ENCODE data around the gene ZBTB3. TPM values are rescaled to one million over a fixed set of nuclear protein-coding genes. Genes with fewer than 3 reads are reported as not detected.
A peak's percentile ranks its signal among the peaks of the same experiment; 100 is the strongest.
"Not testable (repeated sequence)": the region's sequence is repeated elsewhere in the genome, so short reads cannot be mapped to it uniquely, and the experiment has no call there.

ZBTB3 gene
- total RNA-seq, 1 donor = 13.0 TPM

DNA sequence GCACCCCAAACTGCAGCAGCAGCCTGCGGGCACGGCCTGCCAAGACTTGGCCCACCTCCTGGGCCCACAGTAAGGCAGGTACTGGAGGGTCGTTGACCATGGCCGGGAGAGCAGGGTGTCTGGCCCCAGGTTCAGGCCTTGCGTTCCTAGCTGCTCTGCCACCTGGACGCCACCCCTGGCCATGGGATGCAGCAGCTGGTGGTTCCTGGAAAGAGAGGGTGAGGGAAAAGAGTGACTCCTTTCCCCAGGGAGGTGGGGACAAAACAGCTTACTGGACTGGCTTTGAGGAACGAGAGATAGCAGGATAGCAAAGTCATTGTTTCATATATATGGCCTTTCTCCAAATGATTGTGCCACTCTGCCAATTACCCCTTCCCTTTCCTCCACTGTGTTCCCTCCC lies 48.5 kb downstream of the ZBTB3 start:
- Histone ChIP-seq H3K4me1 (ENCODE audit: insufficient read depth, low read length) (peaks cover 29% of the 10 kb centered on the region), H2AFZ (ENCODE audit: low read length) (peak overlapping the region; percentile 81), H3K79me2 (ENCODE audit: insufficient read depth, low read length) (peaks cover 10% of the 10 kb centered on the region), H3K9me3 (ENCODE audit: low read depth, low read length) (no peaks in the 10 kb centered on the region), H3K27ac (ENCODE audit: low read depth, low read length) (peak overlapping the region; percentile 89), H3K36me3 (ENCODE audit: insufficient read depth, low read length) (peaks cover 17% of the 10 kb centered on the region), H3K4me2 (ENCODE audit: insufficient read depth, low read length) (peak overlapping the region; percentile 98), H3K27me3 (ENCODE audit: insufficient read depth, low read length) (no peaks in the 10 kb centered on the region), H3K4me3 (ENCODE audit: insufficient read depth, low read length) (peak overlapping the region; percentile 75), H4K20me1 (ENCODE audit: insufficient read depth, low read length) (no peaks in the 10 kb centered on the region)
- DNase-seq (ENCODE audit: insufficient read length, low spot score, missing footprints) = peak; percentile 36
- TF ChIP-seq, protein P1, sequence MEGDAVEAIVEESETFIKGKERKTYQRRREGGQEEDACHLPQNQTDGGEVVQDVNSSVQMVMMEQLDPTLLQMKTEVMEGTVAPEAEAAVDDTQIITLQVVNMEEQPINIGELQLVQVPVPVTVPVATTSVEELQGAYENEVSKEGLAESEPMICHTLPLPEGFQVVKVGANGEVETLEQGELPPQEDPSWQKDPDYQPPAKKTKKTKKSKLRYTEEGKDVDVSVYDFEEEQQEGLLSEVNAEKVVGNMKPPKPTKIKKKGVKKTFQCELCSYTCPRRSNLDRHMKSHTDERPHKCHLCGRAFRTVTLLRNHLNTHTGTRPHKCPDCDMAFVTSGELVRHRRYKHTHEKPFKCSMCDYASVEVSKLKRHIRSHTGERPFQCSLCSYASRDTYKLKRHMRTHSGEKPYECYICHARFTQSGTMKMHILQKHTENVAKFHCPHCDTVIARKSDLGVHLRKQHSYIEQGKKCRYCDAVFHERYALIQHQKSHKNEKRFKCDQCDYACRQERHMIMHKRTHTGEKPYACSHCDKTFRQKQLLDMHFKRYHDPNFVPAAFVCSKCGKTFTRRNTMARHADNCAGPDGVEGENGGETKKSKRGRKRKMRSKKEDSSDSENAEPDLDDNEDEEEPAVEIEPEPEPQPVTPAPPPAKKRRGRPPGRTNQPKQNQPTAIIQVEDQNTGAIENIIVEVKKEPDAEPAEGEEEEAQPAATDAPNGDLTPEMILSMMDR (IDR thresholded peaks at IDR 0.05; ENCODE audit: extremely low read depth, low read depth, low read length) = no peak

DNA sequence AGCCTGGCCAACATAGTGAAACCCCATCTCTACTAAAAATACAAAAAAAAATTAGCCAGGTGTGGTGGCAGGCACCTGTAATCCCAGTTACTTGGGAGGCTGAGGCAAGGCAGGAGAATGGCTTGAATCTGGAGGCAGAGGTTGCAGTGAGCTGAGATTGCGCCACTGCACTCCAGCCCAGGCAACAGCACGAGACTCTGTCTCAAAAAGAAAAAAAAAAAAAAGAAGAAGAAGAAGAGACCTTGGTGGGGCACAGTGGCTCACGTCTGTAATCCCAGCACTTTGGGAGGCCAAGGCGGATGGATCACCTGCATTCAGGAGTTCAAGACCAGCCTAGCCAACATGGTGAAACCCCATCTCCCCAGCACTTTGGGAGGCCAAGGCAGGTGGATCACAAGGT lies 50.0 kb downstream of the ZBTB3 start:
- not testable (repeated sequence) for H3K4me2 ChIP-seq (ENCODE audit: insufficient read depth, low read length); H3K79me2 ChIP-seq (ENCODE audit: insufficient read depth, low read length); H3K4me3 ChIP-seq (ENCODE audit: insufficient read depth, low read length); DNase-seq (ENCODE audit: insufficient read length, low spot score, missing footprints); H3K9me3 ChIP-seq (ENCODE audit: low read depth, low read length); H3K27ac ChIP-seq (ENCODE audit: low read depth, low read length); H2AFZ ChIP-seq (ENCODE audit: low read length); H3K27me3 ChIP-seq (ENCODE audit: insufficient read depth, low read length); H4K20me1 ChIP-seq (ENCODE audit: insufficient read depth, low read length)
- peaks cover 17% of the 10 kb centered on the region for H3K4me1 ChIP-seq (ENCODE audit: insufficient read depth, low read length)
- H3K36me3 ChIP-seq (ENCODE audit: insufficient read depth, low read length) = peaks cover 13% of the 10 kb centered on the region

- Histone ChIP-seq H3K4me1 (ENCODE audit: insufficient read depth, low read length) (peaks cover 13% of the 10 kb centered on the region), H3K27me3 (ENCODE audit: insufficient read depth, low read length) (no peaks in the 10 kb centered on the region), H3K79me2 (ENCODE audit: insufficient read depth, low read length) (peaks cover 10% of the 10 kb centered on the region), H4K20me1 (ENCODE audit: insufficient read depth, low read length) (no peaks in the 10 kb centered on the region), H3K36me3 (ENCODE audit: insufficient read depth, low read length) (peaks cover 13% of the 10 kb centered on the region), H3K9me3 (ENCODE audit: low read depth, low read length) (no peaks in the 10 kb centered on the region), H2AFZ (ENCODE audit: low read length) (no peak overlapping the region), H3K4me2 (ENCODE audit: insufficient read depth, low read length) (no peak overlapping the region), H3K27ac (ENCODE audit: low read depth, low read length) (no peak overlapping the region), H3K4me3 (ENCODE audit: insufficient read depth, low read length) (no peak overlapping the region)
- DNase-seq (ENCODE audit: insufficient read length, low spot score, missing footprints) = no peak
- TF ChIP-seq, protein P1 (IDR thresholded peaks at IDR 0.05; ENCODE audit: extremely low read depth, low read depth, low read length) = no peak
Measured at GRCh38 chr11:62702246-62702645, 51.7 kb downstream of the ZBTB3 start.

Small RNAs within 50 kb of the gene (small RNA-seq; reads per million reads assigned to genes)
- gene MIR6514 = 0.60 reads per million

Other genes with a start within 250 kb of the ZBTB3 start
- 646 and 720 TPM in 2 replicates for gene AHNAK, start 207.4 kb downstream of the ZBTB3 start, total RNA-seq
- gene EEF1G, start 180.3 kb downstream of the ZBTB3 start, total RNA-seq = 1,004 and 1,049 TPM in 2 replicates
- 6.5 and 7.6 TPM in 2 replicates for gene TUT1, start 162.6 kb downstream of the ZBTB3 start, total RNA-seq
- gene MTA2, start 152.3 kb downstream of the ZBTB3 start, total RNA-seq = 102 and 105 TPM in 2 replicates
- 26.4 and 29.5 TPM in 2 replicates for gene EML3, start 141.4 kb downstream of the ZBTB3 start, total RNA-seq
- gene ROM1, start 140.9 kb downstream of the ZBTB3 start, total RNA-seq = 6.5 TPM in 2 replicates
- gene B3GAT3, start 132.2 kb downstream of the ZBTB3 start, total RNA-seq = 27.1 and 30.8 TPM in 2 replicates
- gene GANAB, start 107.5 kb downstream of the ZBTB3 start, total RNA-seq = 219 and 242 TPM in 2 replicates
- gene INTS5, start 100.9 kb downstream of the ZBTB3 start, total RNA-seq = 19.2 and 20.6 TPM in 2 replicates
- 13.3 and 17.4 TPM in 2 replicates for gene C11orf98, start 89.0 kb downstream of the ZBTB3 start, total RNA-seq
- gene CSKMT, start 88.8 kb downstream of the ZBTB3 start, total RNA-seq = 6.2 and 11.2 TPM in 2 replicates
- gene UQCC3, start 82.5 kb downstream of the ZBTB3 start, total RNA-seq = 4.4 and 5.8 TPM in 2 replicates
- gene LBHD1, start 81.9 kb downstream of the ZBTB3 start, total RNA-seq = 7.6 and 8.0 TPM in 2 replicates
- 98.1 and 107 TPM in 2 replicates for gene UBXN1, start 75.1 kb downstream of the ZBTB3 start, total RNA-seq
- gene LRRN4CL, start 64.6 kb downstream of the ZBTB3 start, total RNA-seq = 9.1 and 13.8 TPM in 2 replicates
- 63.6 and 67.7 TPM in 2 replicates for gene BSCL2, start 46.7 kb downstream of the ZBTB3 start, total RNA-seq
- not detected in 2 replicates for gene GNG3, start 46.5 kb downstream of the ZBTB3 start, total RNA-seq
- 13.0 and 18.8 TPM in 2 replicates for gene HNRNPUL2, start 26.7 kb downstream of the ZBTB3 start, total RNA-seq
- gene TTC9C, start 25.7 kb downstream of the ZBTB3 start, total RNA-seq = 34.0 and 35.9 TPM in 2 replicates
- 48.3 and 57.9 TPM in 2 replicates for gene POLR2G, start 7.4 kb upstream of the ZBTB3 start, total RNA-seq
- gene TAF6L, start 17.2 kb upstream of the ZBTB3 start, total RNA-seq = 21.2 and 22.1 TPM in 2 replicates
- gene TMEM179B, start 33.2 kb upstream of the ZBTB3 start, total RNA-seq = 37.4 and 51.4 TPM in 2 replicates
- 9.0 and 11.5 TPM in 2 replicates for gene TMEM223, start 37.8 kb upstream of the ZBTB3 start, total RNA-seq
- gene NXF1, start 51.3 kb upstream of the ZBTB3 start, total RNA-seq = 25.6 and 31.1 TPM in 2 replicates
- gene STX5, start 77.9 kb upstream of the ZBTB3 start, total RNA-seq = 35.8 and 40.7 TPM in 2 replicates
- gene TEX54, start 78.7 kb upstream of the ZBTB3 start, total RNA-seq = not detected in 2 replicates
- 31.2 and 34.0 TPM in 2 replicates for gene WDR74, start 85.4 kb upstream of the ZBTB3 start, total RNA-seq
- 217 and 259 TPM in 2 replicates for gene SLC3A2, start 126.7 kb upstream of the ZBTB3 start, total RNA-seq
- gene CHRM1, start 167.2 kb upstream of the ZBTB3 start, total RNA-seq = under 0.01 TPM in 1 of 2 replicates, not detected in the other
- gene SLC22A6, start 230.8 kb upstream of the ZBTB3 start, total RNA-seq = not detected in 2 replicates

Data from osteoblast (primary cell).